ENCODE results near the gene SUMO1.

The SUMO1 gene

DNA sequence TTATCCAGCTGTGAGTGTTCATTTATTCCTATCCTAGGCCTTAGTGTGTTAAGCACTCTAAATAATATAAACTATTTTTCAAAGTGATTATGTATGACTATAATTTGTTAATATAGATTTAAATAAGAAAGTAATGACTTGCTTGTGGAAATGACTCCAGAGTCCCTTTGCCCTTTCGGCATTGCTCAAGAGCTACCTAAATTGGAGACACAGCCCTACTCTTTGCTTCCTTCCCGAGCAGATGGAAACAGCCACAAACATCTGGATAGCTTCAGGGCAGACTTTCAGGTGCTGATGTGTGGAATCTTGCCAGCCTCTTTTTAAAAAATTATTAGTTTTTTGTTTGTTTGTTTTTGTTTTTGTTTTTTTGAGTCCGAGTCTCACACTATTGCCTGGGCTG, 44.0 kb downstream of the SUMO1 start:
- no peak for DNase-seq

DNA sequence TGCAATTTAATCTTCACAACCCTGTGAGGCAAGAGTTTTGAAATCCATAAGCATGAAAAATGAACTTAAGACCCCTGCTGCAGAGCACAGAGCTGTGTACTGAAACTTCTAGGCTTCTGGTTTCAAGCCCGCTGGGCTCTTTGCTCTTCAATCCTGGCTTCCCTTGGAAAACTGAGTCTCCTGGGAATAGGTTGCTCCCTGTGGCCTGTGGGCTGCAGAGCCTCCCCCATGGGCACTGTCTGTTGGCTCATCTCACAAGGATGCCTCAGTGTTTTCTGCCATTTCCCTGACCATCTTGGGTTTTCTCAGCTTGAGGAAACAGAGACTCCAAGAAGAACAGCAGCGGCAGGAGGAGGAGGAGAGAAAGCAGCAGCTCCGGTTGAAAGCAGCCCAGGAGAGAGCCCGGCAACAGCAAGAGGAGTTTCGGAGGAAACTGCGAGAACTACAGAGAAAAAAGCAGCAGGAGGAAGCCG, 44.5 kb downstream of the SUMO1 start:
- no peak for DNase-seq

DNA sequence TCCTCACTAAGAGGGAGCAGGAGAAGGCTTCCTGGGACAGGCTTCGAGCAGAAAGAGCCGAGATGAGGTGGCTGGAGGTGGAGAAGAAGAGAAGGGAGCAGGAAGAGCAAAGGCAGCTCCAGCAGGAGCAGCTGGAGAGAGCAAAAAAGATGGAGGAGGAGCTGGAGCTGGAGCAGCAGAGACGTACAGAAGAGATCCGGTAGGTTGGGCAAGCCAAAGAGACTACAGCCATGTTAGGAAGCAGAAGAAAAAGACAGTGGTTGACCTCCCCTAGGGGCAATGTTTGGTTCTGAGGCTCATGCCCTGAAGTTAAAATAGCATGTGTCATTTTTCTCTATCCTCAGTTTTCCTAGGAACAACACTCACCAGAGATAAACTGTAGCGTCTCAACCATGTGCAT, 45.1 kb downstream of the SUMO1 start:
- DNase-seq: no peak

DNA sequence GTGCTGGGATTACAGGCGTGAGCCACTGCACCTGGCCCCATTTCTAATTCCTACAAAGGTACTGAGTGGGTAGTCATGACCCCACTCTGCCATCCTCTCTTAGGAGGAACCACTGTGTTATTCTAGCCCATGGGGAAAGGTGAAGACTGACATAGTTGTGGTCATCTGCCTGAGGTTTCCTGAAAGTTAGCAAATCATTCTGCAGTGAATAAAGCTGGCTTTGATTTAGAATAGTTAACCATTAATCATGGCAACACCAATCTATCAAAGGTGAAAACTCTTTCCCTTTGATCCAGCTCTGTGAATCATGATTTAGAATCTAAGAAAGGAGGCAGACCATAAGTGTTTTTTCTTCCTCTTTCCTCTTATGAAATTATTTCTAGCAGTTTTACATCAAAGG, 50.8 kb downstream of the SUMO1 start:
- DNase-seq: no peak

DNA sequence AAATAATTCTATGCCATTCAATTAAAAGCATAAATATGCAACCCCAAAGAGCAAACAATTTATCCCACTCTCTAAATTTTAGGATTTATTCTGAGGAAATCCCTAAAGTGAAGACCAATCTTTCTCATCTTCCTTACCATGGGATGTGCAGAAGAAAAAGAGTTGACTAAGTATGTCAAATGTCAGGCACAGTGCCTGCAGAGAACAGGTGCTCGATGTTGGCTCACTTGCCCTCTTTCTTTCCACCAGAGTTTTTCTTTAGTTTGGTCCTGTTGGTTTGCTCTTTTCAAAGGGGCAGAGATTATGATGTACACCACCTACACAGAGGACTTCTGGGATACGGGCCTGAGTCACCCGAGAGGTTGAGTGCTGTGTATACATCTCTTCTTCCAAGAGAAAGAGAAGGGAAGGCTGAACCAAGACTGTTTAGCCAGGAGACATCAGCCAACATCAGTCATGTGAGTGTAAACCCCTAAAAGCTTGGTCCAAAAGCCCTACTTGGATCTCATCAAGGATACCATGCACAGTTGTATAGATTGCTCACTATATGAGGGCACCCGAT, 51.7 kb downstream of the SUMO1 start:
- no peak for DNase-seq

DNA sequence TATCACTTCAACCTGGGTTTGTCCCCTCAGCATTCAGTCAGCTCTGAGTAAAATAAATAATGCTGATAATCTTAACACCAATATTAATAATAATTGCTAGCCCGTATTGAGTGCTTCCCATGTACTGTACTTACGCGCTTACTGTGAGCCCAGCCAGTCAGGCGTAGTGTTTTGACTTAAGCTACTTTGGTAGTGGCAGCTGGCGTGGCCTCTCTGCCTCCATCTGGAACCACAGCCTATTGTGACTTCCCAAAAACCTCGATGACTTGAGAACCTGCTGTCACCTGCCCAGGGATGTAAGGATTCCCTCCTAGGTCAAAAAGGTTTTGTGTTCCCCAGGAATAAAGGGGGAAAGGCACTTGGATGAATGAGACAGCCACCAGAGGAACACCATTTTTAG, 53.2 kb downstream of the SUMO1 start:
- peak; percentile 3 for DNase-seq

DNA sequence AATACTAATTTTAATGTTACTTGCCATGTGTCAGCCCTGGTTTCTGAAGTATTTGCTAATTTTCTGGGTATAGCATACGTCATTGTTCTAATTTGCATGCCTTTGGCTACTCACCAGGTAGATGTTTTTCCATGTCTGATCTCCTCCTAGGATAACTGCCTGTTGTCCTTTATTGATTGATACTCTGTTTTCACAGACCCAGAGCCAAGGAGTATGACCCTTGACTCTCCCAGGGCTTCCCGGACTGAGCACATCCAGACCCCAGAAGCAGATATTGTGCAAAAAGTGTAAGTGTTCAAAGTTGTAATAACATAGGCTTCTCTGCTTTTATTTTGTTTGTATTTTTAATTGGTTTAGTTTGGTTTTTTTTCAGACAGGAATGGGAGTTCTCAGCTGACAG, 53.8 kb downstream of the SUMO1 start:
- DNase-seq: no peak

DNA sequence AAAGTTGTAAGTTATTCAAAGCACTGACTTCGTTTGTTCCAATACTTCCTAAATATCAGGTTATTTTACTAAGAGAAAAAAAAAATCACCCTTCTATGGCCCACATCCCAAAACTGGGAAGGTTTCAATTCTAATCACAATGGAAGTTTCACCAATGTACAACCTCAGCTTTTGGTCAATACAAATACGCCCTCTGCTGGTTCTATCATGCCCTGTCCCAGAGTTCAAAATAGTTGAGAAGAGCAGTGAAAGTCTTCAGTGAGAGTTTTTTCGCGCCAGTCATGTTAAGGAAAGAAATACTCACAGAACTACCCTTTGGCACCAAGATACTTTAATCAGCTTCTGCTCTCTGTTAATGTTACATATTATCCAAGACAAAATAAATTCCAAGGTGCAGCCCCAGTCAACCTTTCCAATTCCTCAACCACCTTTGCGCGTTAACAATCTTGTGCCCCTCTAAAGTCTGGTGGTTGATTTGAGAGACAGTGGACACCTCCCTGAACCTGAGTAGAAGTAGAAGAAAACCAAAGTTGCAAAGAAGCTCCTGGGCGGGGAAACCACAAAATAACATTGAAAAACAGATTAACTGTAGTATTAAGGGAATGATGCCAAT, 59.9 kb downstream of the SUMO1 start:
- DNase-seq: peak; percentile 62

DNA sequence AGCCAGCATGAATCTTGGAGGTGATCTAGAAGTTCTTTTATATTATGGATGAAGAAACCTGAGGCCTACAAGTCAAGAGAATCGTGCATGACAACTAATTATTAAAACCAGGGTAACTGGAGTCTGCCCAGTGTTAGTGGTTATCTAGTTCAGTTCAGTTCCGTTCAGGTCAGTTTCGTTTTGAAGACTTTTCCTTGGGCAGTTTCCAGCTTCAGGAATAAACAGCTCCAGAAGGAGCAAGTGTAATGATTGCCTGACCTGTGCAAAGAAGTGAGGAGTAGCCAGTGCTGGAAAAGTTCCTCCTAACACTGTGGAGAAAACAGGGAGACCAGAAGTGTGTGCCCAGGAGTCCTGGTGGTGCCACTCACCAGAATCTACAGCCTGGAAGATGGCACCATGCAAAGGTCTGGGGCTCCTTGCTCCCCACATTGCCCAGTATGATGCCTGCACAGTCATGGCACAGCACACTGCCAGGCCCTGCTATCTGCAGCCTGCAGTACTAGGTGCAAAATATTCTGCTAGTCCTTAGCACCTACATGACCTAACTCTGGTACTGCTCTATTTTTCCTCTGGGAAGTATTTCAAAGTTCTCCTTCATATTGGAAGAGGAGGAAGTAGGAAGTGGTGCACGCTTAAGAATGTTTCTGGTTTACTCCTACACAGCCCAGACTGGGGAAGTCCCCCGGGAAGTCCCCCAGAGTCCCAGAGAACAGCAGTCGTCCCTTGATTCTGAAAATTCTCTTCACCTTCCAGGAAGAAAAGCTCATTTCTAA, 65.8 kb downstream of the SUMO1 start:
- no peak for DNase-seq

DNA sequence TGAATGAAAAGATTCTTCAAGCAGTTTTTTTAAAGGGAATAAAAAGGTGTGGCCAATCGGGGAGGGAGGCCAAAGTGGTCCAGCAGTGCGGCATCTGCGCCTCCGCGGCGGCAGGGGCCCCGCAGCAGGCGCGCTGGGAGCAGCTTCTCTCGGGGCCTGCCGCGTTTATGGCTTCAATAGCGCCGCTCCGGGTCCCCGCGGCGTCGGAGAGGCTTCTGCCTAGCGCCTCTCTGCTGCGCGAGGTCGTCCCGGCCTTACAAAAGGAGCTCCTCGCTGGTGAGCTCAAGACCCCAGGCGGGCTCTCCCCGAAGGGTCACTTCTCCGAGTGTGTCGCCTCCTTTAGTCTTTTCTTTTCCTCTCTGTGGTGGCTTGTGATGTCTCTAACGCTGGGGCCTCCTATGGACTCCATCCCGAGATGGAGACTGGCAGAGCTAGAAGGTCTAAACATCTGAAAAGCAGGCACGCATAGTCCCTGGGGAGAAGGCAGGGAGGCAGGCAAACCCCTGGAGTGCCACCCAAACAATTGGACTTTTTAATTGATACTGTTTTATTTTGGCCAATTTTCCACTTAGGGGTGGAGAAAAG, 67.1 kb downstream of the SUMO1 start:
- peak; percentile 72 for DNase-seq

DNA sequence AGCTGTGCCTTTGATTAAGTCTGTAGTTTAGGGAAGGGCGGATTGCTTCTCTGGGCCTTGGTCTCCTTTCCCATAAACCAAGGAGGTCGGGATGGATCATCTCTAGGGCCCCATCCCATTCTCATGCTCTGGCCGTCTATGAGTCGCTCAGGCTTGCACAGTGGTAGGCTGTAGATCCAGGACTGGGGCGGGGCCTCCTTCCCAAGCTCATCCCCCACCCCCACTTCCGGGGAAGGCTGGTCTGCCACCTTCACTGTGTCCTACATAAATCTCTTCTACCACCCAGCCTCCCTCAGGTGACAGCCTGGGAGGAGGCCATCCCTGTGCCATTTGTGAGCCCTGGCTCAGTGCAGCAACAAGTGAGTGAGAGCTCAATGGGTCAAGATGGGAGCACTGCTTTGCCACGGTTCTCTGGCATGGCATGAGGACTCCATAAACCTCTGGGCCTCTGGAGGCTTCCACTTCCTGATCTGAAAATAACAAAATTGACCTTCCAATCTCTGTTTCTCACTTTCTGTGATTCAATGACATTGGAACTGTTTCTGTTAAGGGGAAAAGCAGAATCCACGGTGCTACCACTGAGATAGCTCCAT, 68.5 kb downstream of the SUMO1 start:
- peak; percentile 5 for DNase-seq

DNA sequence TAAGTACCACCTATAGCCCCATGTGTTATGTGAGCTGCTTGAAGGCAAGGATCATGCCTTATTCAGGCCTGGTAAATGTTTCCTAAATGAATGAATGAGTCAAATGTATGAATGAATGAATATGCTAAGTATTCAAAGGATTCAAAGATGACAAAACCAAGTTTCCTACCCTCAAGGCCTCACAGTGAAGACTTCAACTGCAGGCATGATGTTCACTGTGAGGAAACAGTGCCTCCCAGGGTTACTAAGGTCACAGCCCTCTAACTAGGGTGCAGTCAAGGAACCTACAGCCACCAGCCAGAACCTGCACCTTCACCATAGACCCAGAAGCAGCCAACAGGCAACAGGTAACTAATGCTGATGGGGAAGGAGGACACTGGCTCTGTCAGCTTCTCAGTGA, 69.3 kb downstream of the SUMO1 start:
- no peak for DNase-seq

DNA sequence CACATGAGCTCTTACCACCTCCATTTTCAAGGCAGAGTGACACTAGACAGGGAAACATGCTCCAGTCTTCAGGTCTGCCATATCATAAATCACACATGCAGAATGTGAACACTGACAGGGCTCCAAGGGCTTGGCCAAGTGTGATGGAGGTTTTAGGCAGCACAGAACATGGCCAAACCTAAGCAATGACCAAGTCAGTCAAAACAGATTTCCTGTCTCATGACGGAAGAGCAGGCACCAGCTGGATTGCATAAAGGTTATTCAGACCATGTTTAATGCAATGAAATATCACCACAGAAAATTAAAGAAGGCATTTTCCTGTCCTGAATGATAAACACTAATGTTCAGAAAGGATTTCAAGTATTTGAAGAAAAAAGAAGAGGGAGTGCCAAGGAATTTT, 72.5 kb downstream of the SUMO1 start:
- DNase-seq: no peak

DNA sequence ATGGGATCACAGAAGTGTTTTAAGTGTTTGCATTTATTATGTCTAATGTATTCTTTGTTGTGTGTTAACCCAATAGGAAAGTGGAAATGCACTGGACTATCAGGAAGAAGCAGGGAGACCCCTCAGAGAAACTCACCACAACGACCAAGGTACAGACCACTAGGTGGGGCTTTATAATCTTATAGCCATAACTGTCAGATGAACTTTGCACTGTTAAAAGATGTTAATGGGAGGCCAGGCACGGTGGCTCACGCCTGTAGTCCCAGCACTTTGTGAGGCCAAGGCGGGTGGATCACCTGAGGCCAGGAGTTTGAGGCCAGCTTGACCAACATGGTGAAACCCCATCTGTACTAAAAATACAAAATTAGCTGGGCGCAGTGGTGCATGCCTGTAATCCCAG, 73.2 kb downstream of the SUMO1 start:
- no peak for DNase-seq

DNA sequence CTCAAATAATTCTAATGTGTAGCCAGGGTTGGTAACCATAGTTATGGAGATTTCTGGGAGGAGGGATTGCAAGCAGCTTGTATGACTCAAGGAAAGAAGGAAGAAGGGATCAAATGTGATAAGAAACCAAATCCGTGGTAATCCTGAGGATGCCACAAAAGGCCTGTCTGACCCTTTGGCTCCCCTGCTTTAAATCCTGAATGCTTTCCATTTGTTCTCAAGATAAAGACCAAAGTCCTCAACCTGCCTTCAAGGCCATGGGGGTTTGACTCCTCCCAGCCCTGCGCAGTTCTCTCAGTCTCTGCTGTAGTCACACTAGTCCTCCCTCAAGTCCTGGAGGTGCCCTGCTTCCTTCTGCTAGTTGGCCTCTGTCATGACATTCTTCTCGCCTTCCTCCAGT, 74.0 kb downstream of the SUMO1 start:
- DNase-seq: no peak

DNA sequence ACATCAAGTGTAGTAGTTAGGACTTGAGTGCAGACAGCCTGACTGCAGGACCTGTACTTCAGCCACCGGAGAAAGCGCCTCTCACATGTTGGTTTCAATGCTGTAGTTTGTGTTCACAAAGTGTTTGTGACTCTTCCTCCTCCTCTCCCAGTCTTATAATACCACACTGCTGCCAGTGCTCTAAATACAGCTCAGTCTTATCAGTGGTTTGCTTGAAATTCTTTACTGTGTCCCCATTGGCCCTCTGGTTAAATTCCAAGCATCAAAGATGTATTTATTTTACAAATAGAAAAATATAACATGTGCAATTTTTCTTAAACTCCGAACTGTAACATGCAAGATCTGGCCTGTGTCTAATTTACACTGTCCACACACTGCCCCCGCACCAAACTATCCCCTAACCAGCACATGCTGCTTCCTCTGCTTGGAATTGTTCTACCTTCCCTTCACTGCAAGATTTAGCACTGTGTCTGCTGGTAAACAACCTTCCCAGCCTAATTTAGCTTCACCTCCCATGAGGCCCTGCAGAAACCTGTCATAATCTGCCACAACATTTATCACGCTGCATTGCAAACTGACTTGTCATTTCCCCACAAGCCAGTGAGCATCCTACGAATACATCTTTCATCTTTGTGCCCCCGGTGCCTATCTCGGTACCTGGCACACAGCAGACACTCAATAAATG, 77.1 kb downstream of the SUMO1 start:
- peak; percentile 14 for DNase-seq

DNA sequence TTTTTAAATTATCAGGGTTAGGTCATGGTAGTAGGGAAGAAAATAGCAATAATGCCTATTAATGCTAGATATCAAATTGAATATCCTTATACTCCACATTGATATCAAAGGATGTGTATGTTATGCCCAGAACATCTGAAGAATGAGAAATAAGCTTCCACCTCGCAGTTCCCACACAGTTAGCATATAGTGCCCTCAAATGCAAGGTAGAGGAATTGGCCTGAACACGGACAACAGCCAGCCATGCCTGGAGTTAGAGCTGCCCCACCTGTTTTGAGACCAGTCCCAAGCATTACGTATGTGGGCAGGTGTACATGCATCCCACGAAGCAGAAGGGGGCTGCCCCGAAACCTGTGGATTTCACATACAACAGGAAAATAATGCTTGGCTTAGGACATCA, 79.6 kb downstream of the SUMO1 start:
- peak; percentile 45 for DNase-seq

DNA sequence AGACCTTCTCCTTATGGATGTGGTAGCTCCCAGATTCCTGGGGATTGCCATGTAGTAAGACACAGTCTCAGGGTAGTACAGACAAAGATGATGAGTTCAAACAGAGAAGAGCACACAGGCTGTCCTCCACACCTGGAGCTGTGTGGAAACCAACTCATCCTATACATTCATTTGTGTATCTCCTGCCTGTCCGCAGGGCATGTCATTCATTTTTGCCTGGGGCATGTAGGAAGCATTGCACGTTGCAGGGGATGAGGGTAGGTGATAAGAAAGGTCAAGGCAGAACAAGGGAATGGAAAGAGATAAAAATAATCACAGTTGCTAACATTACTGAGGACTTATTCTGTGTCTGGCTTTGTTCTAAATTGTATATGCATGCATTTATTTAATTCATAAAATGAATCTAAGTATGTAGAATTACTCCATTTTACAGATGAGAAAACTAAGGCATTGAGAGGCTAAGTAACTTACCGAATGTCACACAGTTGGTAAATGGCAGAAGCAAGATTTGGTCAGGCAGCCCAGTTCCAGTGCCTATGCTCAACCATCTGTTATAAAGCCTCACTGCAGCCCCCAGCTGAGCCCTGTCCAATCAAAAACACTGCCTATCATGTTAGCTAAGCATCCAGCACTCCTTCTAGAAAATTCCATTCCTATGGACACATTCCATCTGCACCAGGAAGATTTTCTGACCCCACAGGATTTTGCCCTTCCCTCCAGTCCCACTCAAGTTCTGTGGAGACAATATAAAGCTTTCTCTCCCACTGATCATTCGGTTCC, 81.0 kb downstream of the SUMO1 start:
- no peak for DNase-seq
